Activated CD8-positive, alpha-beta memory T cell treated with anti-CD3 and anti-CD28 coated beads for 1 hour (primary cell): Measurements from ENCODE around the gene GREB1L.
"Not testable (repeated sequence)": the region's sequence is repeated elsewhere in the genome, so short reads cannot be mapped to it uniquely, and the experiment has no call there.

ENCODE experiments used
- DNase-seq, 2 donors: peaks; one replicate each; pipeline ENCODE4 v3.0.0-alpha.2; 2020; ENCODE audit warnings: low read depth in 1 of 2; ENCODE audit errors: extremely low read depth in 1 of 2

Gene GREB1L

GRCh38 chr18:21242141-21242779, at the start of gene GREB1L:
Gene GREB1L (plus strand): TSS chr18:21242232. CDS start chr18:21383519, 141,287 bp downstream.
- no peak for DNase-seq

- DNase-seq, result no peak
Observed at GRCh38 chr18:21192308-21192624, 49.8 kb upstream of the GREB1L start.

- no peak for DNase-seq
Observed at GRCh38 chr18:21194871-21195771, 46.9 kb upstream of the GREB1L start.

- DNase-seq, result no peak
Observed at GRCh38 chr18:21196426-21196825, 45.6 kb upstream of the GREB1L start.

- no peak for DNase-seq
Observed at GRCh38 chr18:21203126-21203525, 38.9 kb upstream of the GREB1L start.

- no peak for DNase-seq
Observed at GRCh38 chr18:21203542-21204241, 38.3 kb upstream of the GREB1L start.

- no peak for DNase-seq
Observed at GRCh38 chr18:21205695-21206094, 36.3 kb upstream of the GREB1L start.

GRCh38 chr18:21210278-21210677, 31.8 kb upstream of the GREB1L start:
- no peak for DNase-seq

GRCh38 chr18:21210784-21211183, 31.2 kb upstream of the GREB1L start:
- no peak for DNase-seq

- DNase-seq, result not testable (repeated sequence)
Observed at GRCh38 chr18:21214409-21214808, 27.6 kb upstream of the GREB1L start.

GRCh38 chr18:21215490-21215889, 26.5 kb upstream of the GREB1L start:
- DNase-seq, result no peak

- no peak for DNase-seq
Observed at GRCh38 chr18:21218862-21219261, 23.2 kb upstream of the GREB1L start.

GRCh38 chr18:21230436-21230835, 11.6 kb upstream of the GREB1L start:
- no peak for DNase-seq

GRCh38 chr18:21241301-21242048, 557 bp upstream of the GREB1L start:
- no peak for DNase-seq

GRCh38 chr18:21242780-21243401, 859 bp downstream of the GREB1L start:
- DNase-seq, result no peak

- DNase-seq, result no peak
Observed at GRCh38 chr18:21254576-21254975, 12.5 kb downstream of the GREB1L start.

- DNase-seq, result no peak
Observed at GRCh38 chr18:21255211-21255610, 13.2 kb downstream of the GREB1L start.

GRCh38 chr18:21257386-21257785, 15.4 kb downstream of the GREB1L start:
- DNase-seq, result no peak

- no peak for DNase-seq
Observed at GRCh38 chr18:21260621-21261020, 18.6 kb downstream of the GREB1L start.

- no peak for DNase-seq
Observed at GRCh38 chr18:21261352-21261751, 19.3 kb downstream of the GREB1L start.

GRCh38 chr18:21262244-21262643, 20.2 kb downstream of the GREB1L start:
- no peak for DNase-seq
